HepG2 (cell line): ENCODE results near the gene ZNF189. TPM values are rescaled to one million over a fixed set of nuclear protein-coding genes. Genes with fewer than 3 reads are reported as not detected.
A peak's percentile ranks its signal among the peaks of the same experiment; 100 is the strongest.

ENCODE experiments used
- CREM ChIP-seq, 2 experiments: sonication (generic) in 1 of 2; formaldehyde crosslinking in 1 of 2; IDR thresholded peaks; 2 replicates each; pipeline versions ENCODE4 v1.4.0 to v1.6.1; 2016 to 2020; ENCODE audit warnings: antibody characterized with exemption in 1 of 2, mild to moderate bottlenecking in 1 of 2, missing genetic modification reagents in 1 of 2
- DR1 ChIP-seq: sonication (generic); formaldehyde crosslinking; IDR thresholded peaks from 2 replicates; pipeline ENCODE4 v1.8.0; 2021; ENCODE audit warnings: mild to moderate bottlenecking, missing genetic modification reagents, inconsistent platforms
- EEA1 ChIP-seq: sonication (generic); formaldehyde crosslinking; IDR thresholded peaks from 2 replicates; pipeline ENCODE4 v1.5.1; 2020; ENCODE audit warnings: mild to moderate bottlenecking, missing genetic modification reagents, borderline replicate concordance
- HNF1A ChIP-seq, 2 experiments: sonication (generic) in 1 of 2; formaldehyde crosslinking in 1 of 2; IDR thresholded peaks; 2 replicates each; pipeline versions ENCODE4 v1.4.0 to v1.6.1; 2016 to 2020; ENCODE audit warnings: borderline replicate concordance in 1 of 2, low read depth in 1 of 2, mild to moderate bottlenecking in 1 of 2, missing genetic modification reagents in 1 of 2
- IRX3 ChIP-seq: sonication (generic); formaldehyde crosslinking; IDR thresholded peaks from 2 replicates; pipeline ENCODE4 v1.8.1; 2023; ENCODE audit warnings: mild to moderate bottlenecking, low read depth, missing genetic modification reagents, borderline replicate concordance
- JDP2 ChIP-seq: sonication (generic); formaldehyde crosslinking; IDR thresholded peaks from 2 replicates; pipeline ENCODE4 v1.8.1; 2022; ENCODE audit warnings: missing genetic modification reagents, borderline replicate concordance
- MTA1 ChIP-seq: sonication (generic); formaldehyde crosslinking; IDR thresholded peaks from 2 replicates; pipeline ENCODE4 v1.4.0; 2020; ENCODE audit warnings: missing genetic modification reagents, mild to moderate bottlenecking, borderline replicate concordance
- NFATC3 ChIP-seq: sonication (generic); formaldehyde crosslinking; IDR thresholded peaks from 2 replicates; pipeline ENCODE4 v1.5.1; 2020; ENCODE audit warnings: mild to moderate bottlenecking, missing genetic modification reagents
- NFIC ChIP-seq: IDR thresholded peaks from 2 replicates; pipeline ENCODE4 v1.6.1; 2012; ENCODE audit warnings: mild to moderate bottlenecking, low read length, inconsistent platforms
- RFXAP ChIP-seq: sonication (generic); formaldehyde crosslinking; IDR thresholded peaks from 2 replicates; pipeline ENCODE4 v1.4.0; 2020; ENCODE audit warnings: missing genetic modification reagents, borderline replicate concordance
- RXRB ChIP-seq: IDR thresholded peaks from 2 replicates; pipeline ENCODE4 v1.6.1; 2016; ENCODE audit warnings: borderline replicate concordance, missing genetic modification reagents, missing compliant biosample characterization
- SMARCC2 ChIP-seq: fragments of 450-650 bp; IDR thresholded peaks from 2 replicates; pipeline ENCODE4 v1.6.1; 2017; ENCODE audit warnings: antibody characterized with exemption, mild to moderate bottlenecking
- SOX6 ChIP-seq, 2 experiments: fragments of 450-650 bp in 1 of 2; sonication (generic) in 1 of 2; formaldehyde crosslinking in 1 of 2; IDR thresholded peaks; 2 replicates each; pipeline versions ENCODE4 v1.4.0 to v1.6.1; 2017 to 2020; ENCODE audit warnings: antibody characterized with exemption in 1 of 2, mild to moderate bottlenecking in 1 of 2, missing genetic modification reagents in 1 of 2
- THAP8 ChIP-seq: sonication (generic); formaldehyde crosslinking; IDR thresholded peaks from 2 replicates; pipeline ENCODE4 v1.5.1; 2020; ENCODE audit warnings: missing genetic modification reagents, mild to moderate bottlenecking, borderline replicate concordance
- ZBTB38 ChIP-seq: sonication (generic); formaldehyde crosslinking; IDR thresholded peaks from 2 replicates; pipeline ENCODE4 v1.5.1; 2020; ENCODE audit warnings: mild to moderate bottlenecking, missing genetic modification reagents
- ZBTB44 ChIP-seq: sonication (generic); formaldehyde crosslinking; IDR thresholded peaks from 2 replicates; pipeline ENCODE4 v1.4.0; 2020; ENCODE audit warnings: missing genetic modification reagents
- ZBTB49 ChIP-seq: sonication (generic); formaldehyde crosslinking; IDR thresholded peaks from 2 replicates; pipeline ENCODE4 v1.4.0; 2020; ENCODE audit warnings: missing genetic modification reagents, borderline replicate concordance
- ZNF747 ChIP-seq: sonication (generic); formaldehyde crosslinking; IDR thresholded peaks from 2 replicates; pipeline ENCODE4 v1.8.1; 2023; ENCODE audit warnings: missing genetic modification reagents, mild to moderate bottlenecking, borderline replicate concordance
- ZNF768 ChIP-seq: sonication (generic); formaldehyde crosslinking; IDR thresholded peaks from 2 replicates; pipeline ENCODE4 v1.4.0; 2020; ENCODE audit warnings: missing genetic modification reagents
- ZNF792 ChIP-seq: IDR thresholded peaks from 2 replicates; pipeline ENCODE4 v1.6.1; 2016
- polyA plus RNA-seq, 8 experiments: library from polyadenylated mRNA; depleted of rRNA in 3 of 8; stranded (reverse) in 7 of 8; unstranded in 1 of 8; fragments of >200 nt; fragmentation: Illumina TruSeq in 4 of 8; extraction: Trizol in 4 of 8; gene quantifications; 2 replicates each; pipeline versions ENCODE4 v1.2.1 to v1.2.3, GENCODE V29; 2011 to 2016; ENCODE audit warnings: low read depth in 4 of 8, missing spikeins in 1 of 8, mixed read lengths in 1 of 8; ENCODE audit not compliant: insufficient read depth in 1 of 8
- total RNA-seq, 5 experiments: library from RNA; depleted of rRNA; stranded (reverse); fragments of >200 nt; fragmentation: Illumina TruSeq; extraction: Trizol; gene quantifications; 2 replicates each; pipeline ENCODE4 v1.2.3, GENCODE V29; 2016; ENCODE audit warnings: low read depth in 1 of 5

The ZNF189 gene
- total and polyA plus RNA-seq, 2 of the 13 experiments (the other 11 are each of a cell fraction or from before 2014, with no cell fraction given) = 8.4 to 50.0 TPM

GRCh38 chr9:101353683-101354082 is 45.0 kb upstream of the ZNF189 start (continued):
- no peak for TF ChIP-seq MTA1 (CRISPR knock-in tag)
- no peak for TF ChIP-seq DR1 (CRISPR knock-in tag)
- TF ChIP-seq ZNF747 (CRISPR knock-in tag) = no peak
- no peak for TF ChIP-seq ZNF792 (CRISPR knock-in tag)
- no peak for TF ChIP-seq SOX6 (IDR thresholded peaks at IDR 0.05)
- 0 out of 2 replicates have a peak, but pooled peaks have one; percentile 8 for TF ChIP-seq SOX6 (CRISPR knock-in tag; IDR thresholded peaks at IDR 0.05)
- TF ChIP-seq RXRB (CRISPR knock-in tag) = peak; percentile 45; the same call in 1 of the 2 replicates
- TF ChIP-seq ZBTB49 (CRISPR knock-in tag) = no peak
- TF ChIP-seq NFIC = no peak
- no peak for TF ChIP-seq EEA1 (CRISPR knock-in tag)
- no peak for TF ChIP-seq IRX3 (CRISPR knock-in tag)
- no peak for TF ChIP-seq ZBTB44 (CRISPR knock-in tag)
- TF ChIP-seq ZNF768 = no peak
- TF ChIP-seq CREM (IDR thresholded peaks at IDR 0.05) = no peak
- no peak for TF ChIP-seq CREM (CRISPR knock-in tag; IDR thresholded peaks at IDR 0.05)
- TF ChIP-seq RFXAP = no peak
- no peak for TF ChIP-seq JDP2
- TF ChIP-seq ZBTB38 (CRISPR knock-in tag) = no peak
- no peak for TF ChIP-seq HNF1A (IDR thresholded peaks at IDR 0.05; ENCODE audit: low read depth)
- TF ChIP-seq HNF1A (CRISPR knock-in tag; IDR thresholded peaks at IDR 0.05; ENCODE audit: borderline replicate concordance) = no peak
- no peak for TF ChIP-seq NFATC3
- no peak for TF ChIP-seq THAP8 (CRISPR knock-in tag)
- TF ChIP-seq SMARCC2 = no peak
